K562 (cell line): ENCODE results near the gene NAT9. TPM values are rescaled to one million over a fixed set of nuclear protein-coding genes. Genes with fewer than 3 reads are reported as not detected.

Experiments used
- ATAC-seq: fragments of 200-7000 bp; cut with Tn5 transposase; 3 replicates; pipeline ENCODE4 v1.9.1; 2020; ENCODE audit warnings: moderate library complexity
- BruUV-seq: library from RNA; stranded (reverse); fragments of 400-500 nt; replicated peaks from 2 replicates; lab custom pipeline; 2021; lab: Mats Ljungman, UMichigan
- CTCF ChIA-PET: fragments of 300-600 bp; formaldehyde crosslinking; extraction: SDS; loops from one replicate; lab custom pipeline; 2021; ENCODE audit warnings: low intra/inter-chr PET ratio; lab: Yijun Ruan, JAX
- POLR2A ChIA-PET: fragments of 300-600, 350-650 bp; sonication (Branson Sonifier 250); formaldehyde crosslinking; extraction: SDS; loops from one replicate; lab custom pipeline; 2021; ENCODE audit warnings: antibody characterized with exemption, inconsistent platforms; lab: Yijun Ruan, JAX
- DNase-seq, 4 experiments: peaks; one replicate each; pipeline versions ENCODE4 v3.0.0 to v3.0.0-alpha.2; 2011 to 2018; ENCODE audit warnings: low spot score in 3 of 4, mixed read lengths in 3 of 4; ENCODE audit errors: extremely low read depth in 1 of 4
- FAIRE-seq: peaks from 2 replicates; lab custom pipeline; 2011; peaks lifted over from hg19 to GRCh38; lab: Jason Lieb, UNC
- H2AFZ ChIP-seq: 2 replicates; pipeline ENCODE4 v1.6.0; 2011; ENCODE audit warnings: low read depth, low read length, control low read depth, inconsistent platforms
- H3K27ac ChIP-seq: fragments of 200-600 bp; 3 replicates; pipeline ENCODE4 v1.8.0; 2011; ENCODE audit warnings: low read depth, mild to moderate bottlenecking, control low read depth, inconsistent platforms, low read length, moderate library complexity, mixed read lengths; ENCODE audit errors: extremely low read depth
- H3K27me3 ChIP-seq, 2 experiments: fragments of 300-600 bp in 1 of 2; 2 replicates in 1 of 2; 3 replicates in 1 of 2; pipeline versions ENCODE4 v1.6.0 to v1.8.0; 2011; ENCODE audit warnings: inconsistent platforms in 2 of 2, low read length in 2 of 2, mild to moderate bottlenecking in 1 of 2, mixed read lengths in 1 of 2, moderate library complexity in 1 of 2; ENCODE audit not compliant: control insufficient read depth in 2 of 2, insufficient read depth in 2 of 2
- H3K36me3 ChIP-seq: fragments of 300-600 bp; 3 replicates; pipeline ENCODE4 v1.8.0; 2011; ENCODE audit warnings: mild to moderate bottlenecking, low read length, inconsistent platforms; ENCODE audit not compliant: control insufficient read depth, insufficient read depth
- H3K4me1 ChIP-seq, 2 experiments: fragments of 200-600 bp in 1 of 2; replicated peaks in 1 of 2; 2 replicates in 1 of 2; 3 replicates in 1 of 2; pipeline versions ENCODE4 v1.5.1 to v1.8.0; 2011; ENCODE audit warnings: inconsistent platforms in 2 of 2, low read length in 2 of 2, mild to moderate bottlenecking in 1 of 2, mixed read lengths in 1 of 2, moderate library complexity in 1 of 2; ENCODE audit not compliant: control insufficient read depth in 2 of 2, insufficient read depth in 2 of 2
- H3K4me2 ChIP-seq: 2 replicates; pipeline ENCODE4 v1.6.1; 2011; ENCODE audit warnings: low read length, control low read depth, inconsistent platforms, mixed read lengths; ENCODE audit not compliant: insufficient read depth
- H3K4me3 ChIP-seq: fragments of 200-600 bp; sonication (generic), shearing (Covaris generic); 2 replicates; pipeline ENCODE4 v1.5.1; 2016; ENCODE audit warnings: control low read depth, inconsistent platforms
- H3K79me2 ChIP-seq: fragments of 200-600 bp; 3 replicates; pipeline ENCODE4 v1.8.0; 2011; ENCODE audit warnings: low read length, inconsistent platforms; ENCODE audit not compliant: control insufficient read depth, insufficient read depth
- H3K9ac ChIP-seq, 2 experiments: 2 replicates each; pipeline versions ENCODE4 v1.6.0 to v1.6.1; 2011; ENCODE audit warnings: low read depth in 2 of 2, low read length in 2 of 2, control low read depth in 1 of 2, inconsistent platforms in 1 of 2, mild to moderate bottlenecking in 1 of 2, mixed read lengths in 1 of 2; ENCODE audit not compliant: insufficient read depth in 1 of 2
- H3K9me1 ChIP-seq: one replicate; pipeline ENCODE4 v1.6.0; 2011; ENCODE audit warnings: inconsistent platforms, mild to moderate bottlenecking, low read length, moderate library complexity; ENCODE audit not compliant: control insufficient read depth, insufficient read depth
- H3K9me3 ChIP-seq: replicated peaks from 2 replicates; pipeline ENCODE4 v1.5.1; 2011; ENCODE audit warnings: low read depth, low read length, inconsistent platforms; ENCODE audit not compliant: control insufficient read depth, insufficient read depth
- H4K20me1 ChIP-seq: replicated peaks from 2 replicates; pipeline ENCODE4 v1.6.1; 2011; ENCODE audit warnings: low read length, inconsistent platforms, mixed read lengths; ENCODE audit not compliant: control insufficient read depth, insufficient read depth
- FOXO4 ChIP-seq: fragments of 450-650 bp; formaldehyde crosslinking; IDR thresholded peaks from 2 replicates; pipeline ENCODE4 v1.4.0; 2020; ENCODE audit warnings: mild to moderate bottlenecking, moderate library complexity
- JUNB ChIP-seq: fragments of 450-650 bp; formaldehyde crosslinking; conservative IDR thresholded peaks from 2 replicates; pipeline ENCODE4 v1.4.0; 2020; ENCODE audit warnings: mild to moderate bottlenecking
- SREBF2 ChIP-seq: sonication (generic); formaldehyde crosslinking; IDR thresholded peaks from 2 replicates; pipeline ENCODE4 v1.4.0; 2020; ENCODE audit warnings: mild to moderate bottlenecking, missing genetic modification reagents
- ZC3H4 ChIP-seq: sonication (generic); formaldehyde crosslinking; IDR thresholded peaks from 2 replicates; pipeline ENCODE4 v1.9.0; 2021; ENCODE audit warnings: missing genetic modification reagents, borderline replicate concordance
- WGBS: fragments of 100-300 bp; shearing (Covaris generic); methylation state at CpG from one replicate; pipeline ENCODE4 v1.1.6; 2016; ENCODE audit warnings: low coverage, mixed read lengths; ENCODE audit not compliant: insufficient coverage; ENCODE audit errors: missing lambda C conversion rate; 5-methylcytosine and 5-hydroxymethylcytosine counted together
- in situ Hi-C: fragments of 300-500 bp; cut with MboI; formaldehyde crosslinking; loops from 4 replicates; pipeline ENCODE4 v1.15.0; 2018; ENCODE audit warnings: inconsistent platforms, mixed read lengths
- intact Hi-C: fragments of 100-400 bp; cut with micrococcal nuclease; formaldehyde crosslinking; loops from 2 replicates; pipeline ENCODE4 v1.14.2; 2022
- polyA plus RNA-seq, 8 experiments: library from polyadenylated mRNA; depleted of rRNA in 4 of 8; stranded (reverse) in 5 of 8; unstranded in 3 of 8; fragments of >200 nt; fragmentation: Nextera tagmentation in 2 of 8; fragmentation: Illumina TruSeq in 1 of 8; extraction: Ambion mirVana in 2 of 8; extraction: Trizol in 1 of 8; gene quantifications; 2 replicates each; pipeline versions ENCODE4 v1.2.1 to v1.2.3, GENCODE V29; 2011 to 2014; ENCODE audit warnings: inconsistent platforms in 1 of 8, missing spikeins in 1 of 8
- total RNA-seq, 7 experiments: library from RNA; depleted of rRNA in 6 of 7; stranded (reverse); fragments of >200 nt in 6 of 7; fragmentation: Illumina TruSeq in 2 of 7; extraction: Trizol in 2 of 7; gene quantifications; 2 replicates each; pipeline versions ENCODE4 v1.2.1 to v1.2.3, GENCODE V29; 2011 to 2021; ENCODE audit warnings: low replicate concordance in 1 of 7

The NAT9 gene
- total and polyA plus RNA-seq, 9 of the 15 experiments (the other 6 are each of a cell fraction or from before 2014, with no cell fraction given) = 4.2 to 63.6 (median 40.8) TPM

- Histone ChIP-seq H3K9me3 (no peaks in the 10 kb centered on the region), H3K9me1 (peaks cover 13% of the 10 kb centered on the region), H3K36me3 (peaks cover 33% of the 10 kb centered on the region; the same call in 2 of the 3 replicates), H3K4me2 (no peak overlapping the region)
- POLR2A ChIA-PET = interaction anchor here (0.6 to 1.3 kb wide), 4 partner anchors 11 to 1010 kb away, joined by 3 to 4 read pairs (median 3); no protein-coding TSS in a partner anchor
- no peak for DNase-seq
- WGBS = 68% methylated on average over 11 of the region's 16 CpGs
- TF ChIP-seq ZC3H4 (CRISPR knock-in tag) (no peak), JUNB (CRISPR knock-in tag) (no peak), FOXO4 (no peak), SREBF2 (CRISPR knock-in tag) (no peak)
- TF ChIP-seq, all 486 proteins: peak for 0
- no peak overlapping the region for H2AFZ ChIP-seq
- intact Hi-C loops = no loop called here
- in situ Hi-C loops = no loop called here
- H3K27me3 ChIP-seq = no peaks in the 10 kb centered on the region
- peaks cover 22% of the 10 kb centered on the region; the same call in 1 of the 2 replicates for H4K20me1 ChIP-seq
- H3K4me3 ChIP-seq = no peak overlapping the region
- 0 out of 3 replicates have a peak, but pooled peaks have one; percentile 10 for ATAC-seq
- H3K4me1 ChIP-seq = peaks cover 22 to 53% of the 10 kb centered on the region in 2 experiments
- BruUV-seq = no TSS peak
- CTCF ChIA-PET = no interaction called here
- peaks cover 28% of the 10 kb centered on the region for H3K79me2 ChIP-seq
- no peak for FAIRE-seq
- peak overlapping the region in 1 of 2 experiments; percentile 71; a peak in 2 of 4 replicates for H3K9ac ChIP-seq
- H3K27ac ChIP-seq = no peak overlapping the region
These were observed 12.4 kb downstream of the NAT9 start for GRCh38 chr17:74763565-74764387.
